Measurements from ENCODE around the gene G3BP2.
A peak's percentile ranks its signal among the peaks of the same experiment; 100 is the strongest.

Gene G3BP2

DNA sequence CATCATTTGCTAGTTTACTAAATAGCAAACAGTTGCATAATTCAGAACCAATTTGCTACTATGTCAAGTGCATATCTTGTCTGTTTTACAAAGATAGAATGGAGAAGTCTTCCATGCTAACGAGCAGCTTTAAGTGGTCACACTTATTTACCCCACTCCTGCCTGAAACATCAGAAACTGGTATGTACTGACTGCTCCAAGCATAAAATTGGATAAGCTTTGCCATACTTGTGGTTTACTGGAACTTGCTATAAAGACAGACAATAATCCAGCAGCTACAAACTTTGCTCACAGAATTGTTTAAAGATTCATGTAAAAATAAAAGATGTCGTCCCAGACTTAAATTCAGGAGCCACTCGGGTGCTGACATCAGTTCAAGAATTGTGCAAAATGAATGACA lies 29.6 kb downstream of the G3BP2 start:
- peaks cover 62% of the 10 kb centered on the region for H3K36me3 Mint-ChIP-seq (ENCODE audit: low read depth)
- no peak for DNase-seq (ENCODE audit: low spot score)

GRCh38 chr4:75639124-75639695 lies 34.0 kb downstream of the G3BP2 start:
- Mint-ChIP-seq H3K27ac (no peak overlapping the region), H3K4me3 (no peak overlapping the region), H3K27me3 (ENCODE audit: low read depth) (no peaks in the 10 kb centered on the region), H3K9me3 (no peaks in the 10 kb centered on the region), H3K36me3 (ENCODE audit: low read depth) (peaks cover 28% of the 10 kb centered on the region), H3K4me1 (ENCODE audit: low read depth) (peaks cover 3% of the 10 kb centered on the region)
- no peak for DNase-seq (ENCODE audit: low spot score)

More for the DNA sequence above, 29.6 kb downstream of the G3BP2 start:
- H3K4me1 Mint-ChIP-seq (ENCODE audit: low read depth) = peaks cover 5% of the 10 kb centered on the region
- H3K27ac Mint-ChIP-seq = no peak overlapping the region
- H3K9me3 Mint-ChIP-seq = no peaks in the 10 kb centered on the region
- no peak overlapping the region for H3K4me3 Mint-ChIP-seq
- no peaks in the 10 kb centered on the region for H3K27me3 Mint-ChIP-seq (ENCODE audit: low read depth)

DNA sequence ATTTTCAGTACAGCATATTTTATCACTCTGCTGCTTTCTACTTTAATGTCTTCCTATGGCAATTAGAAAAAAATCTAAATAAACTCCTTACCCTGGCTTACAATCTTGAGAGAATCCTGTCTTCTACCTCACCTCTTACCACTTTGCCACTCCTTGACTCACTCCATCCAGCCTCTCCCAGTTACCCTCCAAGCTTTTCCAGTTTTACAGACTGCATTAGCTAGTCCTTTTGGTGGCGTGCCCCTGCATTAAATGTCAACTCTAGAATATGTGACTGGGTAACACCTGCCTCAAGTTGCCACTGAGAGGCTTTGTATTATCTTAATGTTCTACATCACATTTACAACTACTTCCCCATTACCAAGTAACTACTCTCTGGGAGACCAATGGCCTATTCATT lies 35.4 kb downstream of the G3BP2 start:
- Mint-ChIP-seq H3K9me3 (no peaks in the 10 kb centered on the region), H3K36me3 (ENCODE audit: low read depth) (peaks cover 17% of the 10 kb centered on the region), H3K4me3 (no peak overlapping the region), H3K4me1 (ENCODE audit: low read depth) (no peaks in the 10 kb centered on the region), H3K27me3 (ENCODE audit: low read depth) (no peaks in the 10 kb centered on the region), H3K27ac (no peak overlapping the region)
- DNase-seq (ENCODE audit: low spot score) = no peak

DNA sequence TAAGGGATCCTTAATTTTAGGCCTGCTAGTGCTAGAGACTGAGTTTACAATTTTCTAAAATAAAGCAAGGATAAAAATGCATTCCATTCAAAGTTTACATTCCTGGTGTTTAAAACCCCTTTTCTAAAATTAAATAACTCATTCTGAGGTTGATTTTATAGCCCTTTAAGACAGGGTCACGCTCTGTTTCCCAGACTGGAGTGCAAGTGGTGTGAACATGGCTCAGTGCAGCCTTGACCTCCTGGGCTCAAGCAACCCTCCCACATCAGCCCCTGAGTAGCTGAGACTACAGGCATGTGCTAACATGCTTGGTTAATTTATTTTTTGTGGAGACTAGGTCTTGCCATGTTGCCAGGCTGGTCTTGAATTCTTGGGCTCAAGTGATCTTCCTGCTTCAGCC lies 36.0 kb downstream of the G3BP2 start:
- Mint-ChIP-seq H3K27me3 (ENCODE audit: low read depth) (no peaks in the 10 kb centered on the region), H3K4me1 (ENCODE audit: low read depth) (no peaks in the 10 kb centered on the region), H3K36me3 (ENCODE audit: low read depth) (peaks cover 15% of the 10 kb centered on the region), H3K4me3 (no peak overlapping the region), H3K27ac (no peak overlapping the region), H3K9me3 (no peaks in the 10 kb centered on the region)
- DNase-seq (ENCODE audit: low spot score) = no peak

DNA sequence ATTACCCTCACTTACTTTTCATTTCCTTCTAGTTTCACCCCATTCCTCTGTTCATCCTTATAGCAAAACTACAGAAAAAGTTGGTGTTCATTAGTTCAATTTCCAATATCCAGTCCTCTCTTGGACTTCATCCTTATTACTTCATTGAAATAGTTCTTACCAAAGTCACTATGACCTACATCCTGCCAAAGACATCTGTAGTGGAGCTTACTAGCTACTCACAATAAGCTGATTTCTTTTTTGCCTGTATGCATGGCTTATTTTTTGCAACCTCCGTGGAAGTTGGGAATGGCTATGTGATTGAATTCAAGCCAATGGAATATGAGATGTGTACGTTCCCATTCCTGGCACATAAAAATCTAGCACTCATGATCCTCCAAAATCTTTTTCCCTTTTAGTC lies 38.3 kb downstream of the G3BP2 start:
- Mint-ChIP-seq H3K27ac (no peak overlapping the region), H3K36me3 (ENCODE audit: low read depth) (peaks cover 6% of the 10 kb centered on the region), H3K4me1 (ENCODE audit: low read depth) (peaks cover 9% of the 10 kb centered on the region), H3K4me3 (no peak overlapping the region), H3K9me3 (no peaks in the 10 kb centered on the region), H3K27me3 (ENCODE audit: low read depth) (no peaks in the 10 kb centered on the region)
- no peak for DNase-seq (ENCODE audit: low spot score)

- no peaks in the 10 kb centered on the region for H3K27me3 Mint-ChIP-seq (ENCODE audit: low read depth)
- H3K9me3 Mint-ChIP-seq = no peaks in the 10 kb centered on the region
- no peak overlapping the region for H3K27ac Mint-ChIP-seq
- no peak overlapping the region for H3K4me3 Mint-ChIP-seq
- H3K36me3 Mint-ChIP-seq (ENCODE audit: low read depth) = peaks cover 2% of the 10 kb centered on the region
- DNase-seq (ENCODE audit: low spot score) = no peak
- peaks cover 9% of the 10 kb centered on the region for H3K4me1 Mint-ChIP-seq (ENCODE audit: low read depth)
Measured at GRCh38 chr4:75634281-75634680, 38.9 kb downstream of the G3BP2 start.

- no peak for DNase-seq (ENCODE audit: low spot score)
- peaks cover 9% of the 10 kb centered on the region for H3K4me1 Mint-ChIP-seq (ENCODE audit: low read depth)
- no peaks in the 10 kb centered on the region for H3K27me3 Mint-ChIP-seq (ENCODE audit: low read depth)
- H3K4me3 Mint-ChIP-seq = no peak overlapping the region
- H3K9me3 Mint-ChIP-seq = no peaks in the 10 kb centered on the region
- no peaks in the 10 kb centered on the region for H3K36me3 Mint-ChIP-seq (ENCODE audit: low read depth)
- H3K27ac Mint-ChIP-seq = no peak overlapping the region
Measured at GRCh38 chr4:75633846-75634245, 39.4 kb downstream of the G3BP2 start.

GRCh38 chr4:75630937-75631329 lies 42.3 kb downstream of the G3BP2 start:
- no peak for DNase-seq (ENCODE audit: low spot score)
- Mint-ChIP-seq H3K4me3 (peak overlapping the region; percentile 92), H3K36me3 (ENCODE audit: low read depth) (no peaks in the 10 kb centered on the region), H3K27me3 (ENCODE audit: low read depth) (peaks cover 1% of the 10 kb centered on the region), H3K4me1 (ENCODE audit: low read depth) (peaks cover 9% of the 10 kb centered on the region), H3K9me3 (no peaks in the 10 kb centered on the region), H3K27ac (peak overlapping the region; percentile 77)

DNA sequence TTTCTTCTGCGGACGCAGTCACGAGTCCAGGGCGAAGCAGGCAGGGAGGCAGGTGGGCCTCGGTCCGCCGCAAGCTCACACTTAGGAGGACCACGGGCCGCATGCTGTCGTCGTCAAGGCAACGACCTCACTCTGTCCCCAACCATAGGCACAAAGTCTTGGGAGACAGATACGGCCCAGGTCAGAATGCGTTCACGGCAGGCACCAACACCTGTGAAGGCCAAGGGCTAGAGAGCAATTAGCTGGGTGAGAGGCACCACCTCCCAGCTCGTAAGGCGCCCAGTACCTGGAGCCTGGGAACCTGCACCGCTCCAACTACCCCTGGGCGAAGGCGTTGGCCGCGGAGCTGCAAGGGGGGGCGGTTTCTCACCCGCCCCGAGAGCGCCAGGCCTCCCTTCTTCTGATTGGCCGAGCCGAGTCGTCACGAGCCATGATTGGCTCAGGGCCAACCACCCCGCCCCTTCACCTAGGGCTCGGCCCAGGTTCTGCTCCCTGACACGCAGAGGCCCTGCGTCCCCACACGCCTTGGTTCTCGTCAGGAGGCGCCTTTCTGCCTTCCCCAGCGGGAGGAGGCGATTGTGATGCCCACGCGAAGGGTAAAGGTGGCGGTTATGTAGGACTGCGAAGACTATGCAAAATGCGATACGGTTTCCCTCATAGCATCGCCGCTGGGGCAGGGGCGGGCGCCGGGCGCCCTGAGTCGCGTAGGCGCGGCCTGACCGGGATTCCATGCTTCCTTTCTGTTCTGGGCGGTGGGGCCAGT lies 42.9 kb downstream of the G3BP2 start, which contains the start of gene CDKL2:
TSS of gene CDKL2 (minus strand) at position 355 of the 763 bp plus-strand sequence. CDS start 4,540 bp downstream, outside the sequence.
- Mint-ChIP-seq H3K9me3 (no peaks in the 10 kb centered on the region), H3K4me1 (ENCODE audit: low read depth) (peaks cover 9% of the 10 kb centered on the region), H3K4me3 (peak within 1 kb of the TSS; percentile 92), H3K36me3 (ENCODE audit: low read depth) (no peaks in the 10 kb centered on the region), H3K27me3 (ENCODE audit: low read depth) (peaks cover 2% of the 10 kb centered on the region), H3K27ac (peak within 1 kb of the TSS; percentile 77)
- DNase-seq (ENCODE audit: low spot score) = peak; percentile 89

DNA sequence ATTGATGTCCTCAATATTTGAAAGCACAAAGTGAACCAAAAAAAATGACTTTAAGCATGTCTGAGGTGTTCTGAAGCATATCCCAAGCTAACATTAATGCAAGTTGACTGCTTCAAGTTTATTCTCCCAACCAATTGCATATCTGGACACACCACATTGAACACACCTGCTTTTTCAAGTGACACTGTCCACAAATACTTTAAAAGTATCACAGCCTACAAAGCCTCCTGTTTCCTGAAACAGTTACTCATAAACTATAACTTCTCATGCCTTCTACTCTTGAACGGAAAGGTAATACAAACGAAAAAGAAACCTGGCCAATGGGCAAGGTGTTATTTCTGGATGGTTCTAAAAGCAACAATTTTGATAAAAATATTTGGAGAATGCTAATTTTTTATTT lies 44.0 kb downstream of the G3BP2 start:
- no peak overlapping the region for H3K27ac Mint-ChIP-seq
- no peaks in the 10 kb centered on the region for H3K9me3 Mint-ChIP-seq
- H3K36me3 Mint-ChIP-seq (ENCODE audit: low read depth) = no peaks in the 10 kb centered on the region
- H3K27me3 Mint-ChIP-seq (ENCODE audit: low read depth) = peaks cover 2% of the 10 kb centered on the region
- H3K4me3 Mint-ChIP-seq = no peak overlapping the region
- DNase-seq (ENCODE audit: low spot score) = no peak
- peaks cover 9% of the 10 kb centered on the region for H3K4me1 Mint-ChIP-seq (ENCODE audit: low read depth)

- no peaks in the 10 kb centered on the region for H3K9me3 Mint-ChIP-seq
- H3K27ac Mint-ChIP-seq = no peak overlapping the region
- DNase-seq (ENCODE audit: low spot score) = no peak
- no peak overlapping the region for H3K4me3 Mint-ChIP-seq
- no peaks in the 10 kb centered on the region for H3K4me1 Mint-ChIP-seq (ENCODE audit: low read depth)
- H3K27me3 Mint-ChIP-seq (ENCODE audit: low read depth) = peaks cover 2% of the 10 kb centered on the region
- H3K36me3 Mint-ChIP-seq (ENCODE audit: low read depth) = no peaks in the 10 kb centered on the region
Measured at GRCh38 chr4:75623026-75623425, 50.2 kb downstream of the G3BP2 start.

DNA sequence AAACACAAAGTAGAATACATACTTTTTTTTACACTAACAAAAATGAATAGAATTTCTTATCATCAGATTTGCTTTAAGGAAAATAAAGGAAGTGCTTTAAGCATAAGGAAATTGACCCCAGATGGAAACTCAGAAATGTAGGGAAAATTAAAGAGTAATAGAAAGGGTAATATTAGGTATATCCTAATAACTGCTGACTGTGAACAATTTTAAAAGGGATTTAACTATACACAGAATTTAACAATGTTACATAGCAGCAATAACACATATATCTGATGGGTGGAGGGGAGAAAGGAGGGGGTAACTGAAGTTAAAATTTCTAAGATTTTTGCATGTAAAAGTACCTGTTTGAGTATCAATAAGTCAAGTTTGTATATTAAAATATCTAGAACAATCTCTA lies 51.5 kb downstream of the G3BP2 start:
- Mint-ChIP-seq H3K36me3 (ENCODE audit: low read depth) (no peaks in the 10 kb centered on the region), H3K27me3 (ENCODE audit: low read depth) (peaks cover 2% of the 10 kb centered on the region), H3K27ac (no peak overlapping the region), H3K9me3 (no peaks in the 10 kb centered on the region), H3K4me3 (no peak overlapping the region), H3K4me1 (ENCODE audit: low read depth) (no peaks in the 10 kb centered on the region)
- no peak for DNase-seq (ENCODE audit: low spot score)

DNA sequence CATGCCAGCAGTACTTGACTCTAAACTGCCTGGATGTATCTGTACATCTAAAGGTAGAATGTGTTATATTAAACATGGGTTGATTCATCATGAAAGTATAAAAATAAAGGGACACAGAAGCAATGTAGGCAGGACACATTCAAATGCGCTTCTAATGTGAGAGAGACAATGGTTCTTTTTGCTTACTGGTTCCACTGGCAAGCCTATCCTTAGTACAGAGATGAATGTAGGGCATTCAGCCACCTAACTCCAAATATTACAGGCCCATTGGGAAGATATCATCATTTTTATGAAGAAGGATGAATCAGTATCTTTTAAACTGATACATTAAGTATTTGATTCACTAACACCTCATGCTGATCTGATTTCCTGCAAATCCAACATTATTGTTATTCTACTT lies 60.9 kb downstream of the G3BP2 start:
- H3K27me3 Mint-ChIP-seq (ENCODE audit: low read depth) = no peaks in the 10 kb centered on the region
- H3K36me3 Mint-ChIP-seq (ENCODE audit: low read depth) = no peaks in the 10 kb centered on the region
- DNase-seq (ENCODE audit: low spot score) = no peak
- H3K9me3 Mint-ChIP-seq = no peaks in the 10 kb centered on the region
- H3K4me1 Mint-ChIP-seq (ENCODE audit: low read depth) = peaks cover 4% of the 10 kb centered on the region
- H3K4me3 Mint-ChIP-seq = no peak overlapping the region
- H3K27ac Mint-ChIP-seq = no peak overlapping the region

DNA sequence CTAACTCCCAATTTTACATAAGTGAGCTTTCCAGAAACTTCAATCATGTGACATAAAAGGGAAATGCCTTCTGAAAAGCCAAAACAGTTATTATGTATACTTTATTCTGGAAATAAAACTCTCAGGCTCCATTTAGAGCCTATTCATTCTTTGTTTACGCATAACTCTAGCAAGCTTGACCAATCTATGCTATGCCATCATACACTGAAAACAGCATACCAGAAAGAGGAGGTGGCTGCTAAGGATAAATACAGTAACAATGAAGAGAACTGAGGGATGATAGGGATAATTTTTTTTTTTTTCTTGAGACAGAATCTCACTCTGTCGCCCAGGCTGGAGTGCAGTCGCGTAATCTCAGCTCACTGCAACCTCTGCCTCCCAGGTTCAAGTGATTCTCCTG lies 67.3 kb downstream of the G3BP2 start:
- Mint-ChIP-seq H3K4me3 (no peak overlapping the region), H3K4me1 (ENCODE audit: low read depth) (peaks cover 4% of the 10 kb centered on the region), H3K36me3 (ENCODE audit: low read depth) (no peaks in the 10 kb centered on the region), H3K9me3 (no peaks in the 10 kb centered on the region), H3K27me3 (ENCODE audit: low read depth) (peaks cover 2% of the 10 kb centered on the region), H3K27ac (no peak overlapping the region)
- no peak for DNase-seq (ENCODE audit: low spot score)

GRCh38 chr4:75599647-75600046 lies 73.6 kb downstream of the G3BP2 start:
- no peak for DNase-seq (ENCODE audit: low spot score)
- H3K27ac Mint-ChIP-seq = no peak overlapping the region

More at GRCh38 chr4:75599647-75600046, 73.6 kb downstream of the G3BP2 start:
- no peak overlapping the region for H3K4me3 Mint-ChIP-seq
- H3K4me1 Mint-ChIP-seq (ENCODE audit: low read depth) = peaks cover 2% of the 10 kb centered on the region
- peaks cover 6% of the 10 kb centered on the region for H3K27me3 Mint-ChIP-seq (ENCODE audit: low read depth)
- no peaks in the 10 kb centered on the region for H3K36me3 Mint-ChIP-seq (ENCODE audit: low read depth)
- H3K9me3 Mint-ChIP-seq = no peaks in the 10 kb centered on the region

Measured in T-helper 2 cell treated with Interferon-gamma antibody and Interleukin-4, amounts not matched to agents 5 μg/mL and 100 μg/mL, for 36 hours (primary cell).